ENCODE data around the gene LYZL2.

GRCh38 chr10:30577048-30577447 is 52.5 kb downstream of the LYZL2 start:
- TF ChIP-seq CTCF (IDR thresholded peaks at IDR 0.05) (no peak), POLR2AphosphoS5 (IDR thresholded peaks at IDR 0.05) (no peak)

Data from prostate gland (tissue), 2 donors.